Left hindlimb (tissue), 1 donor: ENCODE data around the gene HIGD2A.

Experiments used
- DNase-seq: peaks from one replicate; pipeline ENCODE4 v3.0.0-alpha.2; 2018

The HIGD2A gene

DNA sequence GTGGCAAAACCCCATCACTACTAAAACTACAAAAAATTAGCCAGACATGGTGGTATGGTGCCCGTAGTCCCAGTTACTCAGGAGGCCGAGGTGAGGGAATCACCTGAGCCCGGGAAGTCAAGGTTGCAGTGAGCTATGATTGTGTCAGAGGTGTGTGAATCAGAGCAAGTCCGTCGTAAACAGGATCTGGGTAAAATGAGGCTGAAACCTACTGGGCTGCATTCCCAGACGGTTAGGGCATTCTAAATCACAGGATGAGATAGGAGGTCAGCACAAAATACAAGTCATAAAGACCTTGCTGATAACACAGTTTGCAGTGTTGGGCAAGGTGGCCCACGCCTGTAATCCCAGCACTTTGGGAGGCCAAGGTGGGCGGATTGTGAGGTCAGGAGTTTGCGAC is 29.7 kb downstream of the HIGD2A start:
- no peak for DNase-seq

DNA sequence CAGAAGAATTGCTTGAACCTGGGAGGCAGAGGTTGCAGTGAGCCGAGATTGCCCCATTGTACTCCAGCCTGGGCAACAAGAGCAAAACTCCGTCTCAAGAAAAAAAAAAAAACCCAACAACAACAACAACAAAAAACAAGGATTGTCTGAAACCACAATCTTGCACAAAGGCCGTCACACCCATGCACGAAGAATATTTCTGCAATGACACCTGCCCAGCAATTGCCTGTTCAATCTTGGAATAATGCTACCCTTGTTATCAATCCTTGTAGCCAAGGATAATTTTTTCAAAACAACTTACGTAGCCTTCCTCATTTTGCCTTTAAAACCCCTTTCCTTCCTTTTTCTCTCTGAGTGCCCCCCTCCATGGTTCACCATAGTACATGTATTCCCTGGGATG is 31.5 kb downstream of the HIGD2A start:
- no peak for DNase-seq

DNA sequence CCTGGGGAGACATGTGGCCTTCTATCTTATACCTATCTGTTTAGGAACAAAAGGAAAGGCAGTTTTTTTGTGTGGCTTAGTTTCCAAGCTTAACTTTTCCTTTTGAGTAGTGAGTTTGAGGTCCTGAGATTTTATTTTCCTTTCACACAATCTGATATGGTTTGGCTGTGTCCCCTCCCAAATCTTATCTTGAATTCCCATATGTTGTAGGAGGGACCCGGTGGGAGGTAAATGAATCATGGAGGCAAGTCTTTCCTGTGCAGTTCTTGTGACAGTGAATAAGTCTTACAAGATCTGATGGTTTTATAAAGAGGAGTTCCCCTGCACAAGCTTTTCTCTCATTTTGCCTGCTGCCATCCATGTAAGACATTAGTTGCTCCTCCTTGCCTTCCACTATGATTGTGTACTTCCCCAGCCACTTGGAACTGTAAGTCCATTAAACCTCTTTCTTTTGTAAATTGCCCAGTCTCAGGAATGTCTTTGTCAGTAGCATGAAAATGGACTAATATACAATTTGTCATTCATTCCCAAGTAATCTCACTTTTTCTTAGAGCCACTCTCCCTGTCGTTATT is 32.5 kb downstream of the HIGD2A start:
- no peak for DNase-seq

DNA sequence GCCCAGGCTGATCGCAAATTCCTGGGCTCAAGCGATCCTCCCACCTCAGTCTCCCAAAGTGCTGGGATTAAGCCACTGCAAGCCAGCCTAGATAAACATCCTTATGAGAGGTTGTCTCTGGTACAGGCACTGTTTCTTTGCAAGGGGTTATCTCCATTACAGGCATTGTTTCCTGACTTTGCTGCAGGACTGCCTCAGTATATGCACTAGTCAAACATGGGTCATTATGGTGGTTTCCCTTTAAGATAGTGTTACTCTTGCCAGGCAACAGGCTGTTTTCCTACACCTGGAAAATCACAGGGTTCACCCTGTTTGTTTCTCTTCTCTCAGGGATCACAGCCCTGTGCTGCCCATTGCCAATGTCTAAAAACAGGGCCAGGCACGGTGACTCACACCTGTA is 35.6 kb downstream of the HIGD2A start:
- DNase-seq = no peak

DNA sequence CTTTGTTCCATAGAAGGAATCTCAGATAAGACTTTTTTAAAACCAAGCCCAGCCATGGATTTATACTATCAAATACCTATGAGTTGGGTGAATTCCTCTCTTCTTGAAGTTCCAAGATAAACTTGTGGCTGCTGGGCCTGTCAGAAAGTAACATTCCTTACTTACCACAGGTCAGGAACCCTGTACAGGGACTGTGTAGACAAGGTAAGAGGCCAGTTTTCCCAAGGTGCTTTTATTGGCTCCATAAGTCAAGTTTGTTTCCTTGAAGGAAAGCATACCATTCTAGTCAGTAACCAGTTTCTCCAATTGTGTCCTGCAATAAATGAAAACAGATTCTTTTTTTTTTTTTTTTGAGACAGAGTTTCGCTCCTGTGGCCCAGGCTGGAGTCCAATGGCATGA is 36.6 kb downstream of the HIGD2A start:
- no peak for DNase-seq

DNA sequence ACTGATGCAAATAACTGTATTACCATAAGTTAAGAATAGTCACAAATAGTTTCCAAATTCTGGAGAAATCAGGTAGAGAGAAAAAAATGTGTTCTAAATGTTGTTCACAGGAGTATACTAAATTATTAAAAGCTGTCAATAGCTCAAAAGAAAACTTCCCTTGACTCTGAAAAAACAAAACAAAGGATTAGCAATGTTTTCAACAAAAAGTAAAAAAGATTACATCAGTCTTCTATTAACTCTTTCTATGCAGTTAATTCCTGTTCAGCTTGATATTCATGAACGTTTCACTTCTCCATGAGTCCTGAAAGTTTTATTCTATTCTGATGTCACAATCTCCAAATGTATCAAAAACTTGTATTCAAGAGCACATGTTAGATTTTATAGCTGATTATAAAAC is 37.2 kb downstream of the HIGD2A start:
- DNase-seq = no peak

DNA sequence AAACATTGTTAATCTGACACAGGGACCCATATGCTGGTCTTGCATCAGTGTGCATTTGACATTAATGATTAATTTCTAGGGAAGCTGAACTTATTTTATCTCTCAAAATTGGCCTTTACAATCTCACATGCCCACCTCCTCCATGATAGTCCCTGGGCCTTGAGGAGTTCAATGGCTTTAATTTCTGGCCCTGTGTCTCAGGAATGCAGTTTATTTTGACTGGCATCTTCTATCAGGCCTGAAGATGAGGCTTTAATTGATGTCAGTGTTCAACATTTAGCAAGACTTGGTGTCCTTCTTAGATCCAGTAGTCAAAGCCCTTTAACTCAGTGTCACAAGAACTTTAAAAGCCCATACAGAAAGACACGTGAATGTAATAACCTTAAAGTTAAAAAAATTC is 38.3 kb downstream of the HIGD2A start:
- no peak for DNase-seq

DNA sequence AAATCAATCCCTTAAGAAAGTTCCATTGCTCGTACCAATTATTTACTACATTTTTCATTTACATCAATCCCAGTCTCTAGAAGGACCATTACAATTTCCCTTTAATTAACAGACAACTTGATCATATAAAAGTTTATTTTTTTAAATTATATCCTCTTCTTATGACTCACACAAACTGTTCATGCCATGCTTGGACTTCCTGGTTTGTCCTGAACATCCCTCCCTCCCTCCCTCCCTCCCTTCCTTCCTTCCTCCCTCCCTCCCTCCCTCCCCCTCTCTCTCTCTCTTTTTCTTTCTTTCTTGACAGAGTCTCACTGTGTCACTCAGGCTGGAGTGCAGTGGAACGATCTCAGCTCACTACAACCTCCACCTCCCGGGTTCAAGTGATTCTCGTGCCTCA is 39.4 kb downstream of the HIGD2A start:
- no peak for DNase-seq

DNA sequence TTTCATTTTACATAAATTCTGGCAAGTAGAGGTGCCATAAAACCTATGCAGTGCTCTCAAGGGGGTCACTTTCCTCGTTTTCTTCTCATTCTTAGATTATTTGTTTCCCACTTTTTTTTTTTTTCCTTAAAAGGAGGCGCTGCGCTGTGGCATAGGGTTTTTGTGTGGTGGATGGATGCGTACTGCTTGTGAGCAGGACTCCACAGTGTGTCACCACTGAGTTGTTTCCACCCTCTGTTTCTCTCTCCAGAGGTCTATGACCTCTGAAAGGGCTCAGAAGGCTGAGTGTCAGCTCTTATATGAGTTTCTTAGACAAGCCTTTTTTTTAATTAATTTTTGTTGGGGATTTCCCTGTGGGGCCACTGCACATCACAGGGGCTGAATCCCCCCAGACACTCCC is 41.4 kb downstream of the HIGD2A start:
- no peak for DNase-seq

DNA sequence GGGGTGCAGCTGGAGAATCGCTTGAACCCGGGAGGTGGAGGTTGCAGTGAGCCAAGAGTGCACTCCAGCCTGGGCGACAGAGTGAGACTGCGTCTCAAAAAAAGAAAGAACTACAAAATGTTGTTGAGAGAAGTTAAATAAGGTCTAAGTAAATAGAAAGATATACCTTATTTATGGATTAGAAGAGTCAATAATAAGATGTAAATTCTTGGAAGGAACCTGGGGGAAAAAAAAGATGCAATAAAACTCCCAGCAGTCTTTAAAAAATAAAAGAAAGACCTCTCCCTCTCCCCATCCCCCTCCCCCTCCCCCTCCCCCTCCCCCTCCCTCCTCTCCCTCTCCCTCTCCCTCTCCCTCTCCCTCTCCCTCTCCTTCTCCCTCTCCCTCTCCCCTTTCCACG is 44.2 kb downstream of the HIGD2A start:
- no peak for DNase-seq

DNA sequence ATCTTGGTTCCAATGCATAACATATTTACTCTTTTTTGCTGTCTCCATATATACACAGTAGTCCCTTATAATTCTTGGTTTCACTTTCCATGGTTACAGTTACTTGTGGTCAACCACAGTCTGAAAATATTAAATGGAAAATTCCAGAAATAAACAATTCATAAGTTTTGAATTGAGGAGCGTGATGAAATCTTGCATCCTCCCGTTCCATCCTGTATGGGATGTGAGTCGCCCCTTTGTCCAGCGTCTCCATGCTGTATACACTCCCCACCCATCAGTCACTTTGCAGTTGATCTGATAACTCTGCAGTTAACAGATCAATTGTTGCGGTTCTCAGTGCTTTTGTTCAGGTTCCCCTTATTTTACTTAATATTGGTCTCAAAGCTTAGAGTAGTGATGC is 48.1 kb downstream of the HIGD2A start:
- DNase-seq = no peak

DNA sequence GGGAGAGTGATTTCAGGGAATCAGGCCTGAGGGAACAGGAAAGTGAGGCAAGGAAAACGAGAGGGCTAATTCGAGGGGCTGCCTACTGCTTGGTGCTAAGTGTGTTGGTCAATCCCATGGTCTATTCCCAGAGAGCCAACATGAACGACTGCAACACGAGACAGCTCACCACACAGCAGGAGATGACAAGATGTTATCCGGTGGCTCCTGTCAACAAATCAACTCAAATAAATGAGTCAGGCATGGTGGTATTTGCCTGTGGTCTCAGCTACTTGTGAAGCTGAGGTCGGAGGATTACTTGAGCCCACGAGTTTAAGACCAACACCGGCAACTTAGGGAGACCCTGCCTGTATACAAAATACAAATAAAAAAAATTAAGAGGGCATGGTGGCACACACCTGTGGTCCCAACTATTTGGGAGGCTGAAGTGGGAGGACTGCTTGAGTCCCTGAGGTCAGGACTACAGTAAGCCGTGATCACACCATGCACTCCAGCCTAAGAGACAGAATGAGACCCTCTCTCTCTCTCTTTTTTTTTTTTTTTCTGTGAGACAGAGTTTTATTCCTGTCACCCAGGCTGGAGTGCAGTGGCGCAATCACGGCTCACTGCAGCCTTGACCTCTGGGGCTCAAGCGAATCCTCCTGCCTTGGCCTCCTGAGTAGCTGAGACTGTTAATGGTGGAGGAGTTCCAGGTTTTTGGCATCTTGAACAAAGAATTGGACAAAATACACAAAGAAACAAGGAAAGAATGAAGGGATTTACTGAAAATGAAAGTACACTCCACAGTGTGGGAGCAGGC is 50.6 kb downstream of the HIGD2A start:
- DNase-seq = no peak
